Measurements from ENCODE around the gene DENND1A.

Gene DENND1A

GRCh38 chr9:123589361-123590239 is 340.3 kb downstream of the DENND1A start:
- DNase-seq = peak in 4 of 56 donors; percentile 8 to 23 (median 11)

- peak in 45 of 56 donors; percentile 10 to 89 (median 48) for DNase-seq
These were observed 343.7 kb downstream of the DENND1A start for GRCh38 chr9:123586275-123586674.

GRCh38 chr9:123584202-123585176 is 345.4 kb downstream of the DENND1A start:
- DNase-seq = no peak

GRCh38 chr9:123583646-123584045 is 346.3 kb downstream of the DENND1A start:
- DNase-seq = no peak

GRCh38 chr9:123571240-123571639 is 358.7 kb downstream of the DENND1A start:
- DNase-seq = no peak

- peak in 3 of 56 donors; percentile 19 to 29 (median 20) for DNase-seq
These were observed 360.9 kb downstream of the DENND1A start for GRCh38 chr9:123568691-123569688.

- no peak for DNase-seq
These were observed 362.9 kb downstream of the DENND1A start for GRCh38 chr9:123567013-123567412.

GRCh38 chr9:123564652-123565051 is 365.3 kb downstream of the DENND1A start:
- no peak for DNase-seq

GRCh38 chr9:123562844-123563346 is 367.0 kb downstream of the DENND1A start:
- DNase-seq = peak in 15 of 56 donors; percentile 9 to 71 (median 37)

GRCh38 chr9:123561046-123561445 is 368.9 kb downstream of the DENND1A start:
- DNase-seq = no peak

- no peak for DNase-seq
These were observed 373.2 kb downstream of the DENND1A start for GRCh38 chr9:123556464-123557435.

- DNase-seq = no peak
These were observed 374.3 kb downstream of the DENND1A start for GRCh38 chr9:123555646-123556045.

GRCh38 chr9:123552530-123552929 is 377.4 kb downstream of the DENND1A start:
- no peak for DNase-seq

GRCh38 chr9:123551734-123552133 is 378.2 kb downstream of the DENND1A start:
- DNase-seq = no peak

GRCh38 chr9:123550797-123551196 is 379.1 kb downstream of the DENND1A start:
- DNase-seq = peak in 7 of 56 donors; percentile 8 to 36 (median 21)

- no peak for DNase-seq
These were observed 379.9 kb downstream of the DENND1A start for GRCh38 chr9:123550012-123550411.

- peak in 8 of 56 donors; percentile 12 to 58 (median 25) for DNase-seq
These were observed 381.0 kb downstream of the DENND1A start for GRCh38 chr9:123548741-123549545.

Measured in amygdala (tissue), 56 donors.